Lower leg skin (tissue), 3 donors: ENCODE measurements around the gene ST8SIA2.

ENCODE experiments used
- POLR2A ChIP-seq, 2 donors: fragments of 450-650 bp; IDR thresholded peaks; one replicate each; pipeline ENCODE4 v1.6.1; 2016 to 2017; ENCODE audit warnings: antibody characterized with exemption in 2 of 2, mild to moderate bottlenecking in 1 of 2, moderate library complexity in 1 of 2
- TF ChIP-seq, protein P1 (sequence below), 3 donors: fragments of 450-650 bp; IDR thresholded peaks; one replicate each; pipeline ENCODE4 v1.5.1; 2016; ENCODE audit warnings: antibody characterized with exemption in 3 of 3, mild to moderate bottlenecking in 3 of 3, moderate library complexity in 2 of 3

DNA sequence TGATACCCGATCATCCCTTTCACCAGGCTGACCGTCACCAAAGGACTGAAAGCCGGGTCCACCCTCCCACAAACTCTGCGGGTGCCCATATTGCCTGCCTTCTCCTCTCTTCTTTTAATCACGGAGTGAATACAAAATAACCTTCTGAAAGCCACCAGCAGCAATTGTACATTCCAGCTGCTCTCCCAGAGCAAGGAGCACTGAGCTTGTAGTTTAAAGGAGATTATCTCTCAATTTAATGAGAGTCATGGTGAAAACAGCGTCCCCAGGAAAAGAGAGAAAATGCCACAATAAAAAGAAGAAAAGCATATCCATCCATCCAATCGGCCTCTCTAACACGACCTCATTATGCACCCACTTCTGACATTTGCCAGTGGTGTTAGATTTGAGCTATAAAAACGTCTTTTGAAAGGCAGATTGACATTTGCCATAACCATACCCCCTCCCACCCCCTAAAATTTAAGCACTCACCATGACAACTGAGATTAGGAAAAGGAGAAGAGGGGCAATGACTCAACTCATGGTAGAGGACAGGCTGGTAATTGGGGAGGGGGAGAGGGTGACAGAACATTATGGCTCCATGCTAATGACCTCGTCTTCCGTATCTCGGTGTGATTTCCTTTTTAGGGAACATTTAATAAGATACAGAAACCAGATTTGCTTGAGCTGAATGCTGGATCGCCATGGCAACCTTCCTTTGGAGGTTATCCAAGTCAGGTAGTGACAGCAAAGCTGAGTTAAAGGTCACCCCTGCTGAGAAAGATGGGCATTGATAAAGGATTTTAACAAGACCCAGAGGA lies 106.2 kb downstream of the ST8SIA2 start:
- TF ChIP-seq, protein P1, sequence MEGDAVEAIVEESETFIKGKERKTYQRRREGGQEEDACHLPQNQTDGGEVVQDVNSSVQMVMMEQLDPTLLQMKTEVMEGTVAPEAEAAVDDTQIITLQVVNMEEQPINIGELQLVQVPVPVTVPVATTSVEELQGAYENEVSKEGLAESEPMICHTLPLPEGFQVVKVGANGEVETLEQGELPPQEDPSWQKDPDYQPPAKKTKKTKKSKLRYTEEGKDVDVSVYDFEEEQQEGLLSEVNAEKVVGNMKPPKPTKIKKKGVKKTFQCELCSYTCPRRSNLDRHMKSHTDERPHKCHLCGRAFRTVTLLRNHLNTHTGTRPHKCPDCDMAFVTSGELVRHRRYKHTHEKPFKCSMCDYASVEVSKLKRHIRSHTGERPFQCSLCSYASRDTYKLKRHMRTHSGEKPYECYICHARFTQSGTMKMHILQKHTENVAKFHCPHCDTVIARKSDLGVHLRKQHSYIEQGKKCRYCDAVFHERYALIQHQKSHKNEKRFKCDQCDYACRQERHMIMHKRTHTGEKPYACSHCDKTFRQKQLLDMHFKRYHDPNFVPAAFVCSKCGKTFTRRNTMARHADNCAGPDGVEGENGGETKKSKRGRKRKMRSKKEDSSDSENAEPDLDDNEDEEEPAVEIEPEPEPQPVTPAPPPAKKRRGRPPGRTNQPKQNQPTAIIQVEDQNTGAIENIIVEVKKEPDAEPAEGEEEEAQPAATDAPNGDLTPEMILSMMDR (IDR thresholded peaks at IDR 0.05) = no peak
- TF ChIP-seq POLR2A (IDR thresholded peaks at IDR 0.05) = no peak
